DMS79 (cell line): Measurements from ENCODE around the gene CTDP1.
"Not testable (repeated sequence)": the region's sequence is repeated elsewhere in the genome, so short reads cannot be mapped to it uniquely, and the experiment has no call there.

Experiments used
- DNase-seq: peaks from one replicate; lab custom pipeline; 2025; lab: John Stamatoyannopoulos, UW

The CTDP1 gene

DNA sequence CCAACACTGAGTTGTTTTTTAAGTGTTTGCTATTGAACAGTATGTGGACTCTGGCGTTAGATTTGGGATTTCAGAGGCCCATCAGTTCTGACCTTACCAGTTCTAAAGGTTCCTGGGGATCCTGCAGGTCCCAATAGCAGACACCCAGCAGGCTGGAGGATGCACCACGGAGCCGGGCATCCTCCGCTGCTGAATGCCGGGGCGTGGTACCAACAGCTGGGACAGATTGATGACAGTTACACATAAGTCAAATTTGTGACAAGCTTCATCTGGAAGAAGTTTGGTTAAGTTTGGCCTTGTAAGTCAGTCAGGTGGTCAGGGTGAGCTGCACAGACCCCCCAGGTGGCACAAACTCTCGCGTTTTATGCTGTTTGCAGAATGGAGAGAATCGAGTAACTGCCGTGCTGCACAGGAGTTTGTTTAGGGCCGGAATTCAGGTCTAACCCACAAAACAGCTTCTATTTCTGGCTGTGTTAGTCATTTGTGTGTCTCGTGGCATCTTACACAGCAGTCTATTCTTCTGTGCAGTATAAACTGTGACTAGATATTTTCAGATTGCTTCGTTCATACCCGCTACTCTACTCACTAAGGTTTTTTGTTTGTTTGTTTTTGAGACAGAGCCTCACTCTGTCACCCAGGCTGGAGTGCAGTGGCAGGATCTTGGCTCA, 19.2 kb downstream of the CTDP1 start:
- DNase-seq = no peak

DNA sequence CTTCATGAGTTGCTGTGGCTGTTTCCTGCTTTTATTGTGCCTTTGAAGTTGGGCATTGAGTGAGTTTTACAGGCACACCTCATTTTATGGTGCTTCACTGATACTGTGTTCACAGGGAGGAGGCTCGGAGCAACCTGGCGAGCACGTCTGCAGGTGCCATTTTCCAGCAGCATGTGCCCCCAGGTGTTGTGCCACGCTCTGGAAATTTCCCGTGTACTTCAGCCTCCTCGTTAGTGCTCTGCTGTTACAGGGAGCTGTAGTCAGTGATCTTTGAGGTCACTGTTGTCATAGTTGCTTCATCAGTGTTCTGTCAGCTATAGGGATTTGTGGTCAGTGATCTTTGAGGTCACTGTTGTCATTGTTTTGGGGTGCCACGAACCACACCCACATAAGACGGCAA, 20.1 kb downstream of the CTDP1 start:
- DNase-seq = no peak

DNA sequence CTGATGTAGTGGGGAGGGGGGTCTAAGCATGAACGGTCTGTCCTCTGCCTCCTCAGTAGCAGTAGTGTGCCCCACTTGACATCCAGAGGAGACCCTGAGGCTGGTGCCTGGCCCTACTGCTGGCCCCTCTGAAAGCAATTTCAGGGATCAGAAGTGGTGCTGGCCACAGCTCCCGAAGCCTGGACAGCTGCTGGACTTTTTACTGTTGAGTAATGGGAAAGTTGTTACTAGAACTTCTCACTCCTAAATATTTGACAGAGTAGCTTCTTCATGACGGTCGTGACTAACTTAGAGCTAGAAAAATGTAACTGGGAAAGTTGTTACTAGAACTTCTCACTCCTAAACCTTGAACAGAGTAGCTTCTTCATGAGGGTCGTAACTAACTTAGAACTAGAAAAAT, 23.3 kb downstream of the CTDP1 start:
- no peak for DNase-seq

DNA sequence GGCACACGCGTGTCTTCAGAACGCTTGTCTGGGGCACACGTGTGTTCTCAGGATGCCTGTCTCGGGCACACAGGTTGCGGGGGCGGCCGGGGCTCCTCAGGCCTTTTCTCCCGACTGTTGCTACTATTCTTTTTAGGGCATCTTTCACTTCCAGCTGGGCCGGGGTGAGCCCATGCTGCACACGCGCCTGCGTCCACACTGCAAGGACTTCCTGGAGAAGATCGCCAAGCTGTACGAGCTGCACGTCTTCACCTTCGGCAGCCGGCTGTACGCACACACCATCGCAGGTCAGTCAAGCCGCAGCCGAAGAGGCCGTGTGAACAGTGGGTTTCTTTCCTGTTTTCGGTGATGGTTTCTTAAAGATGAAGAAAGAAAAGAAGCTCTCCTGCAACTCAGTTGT, 25.0 kb downstream of the CTDP1 start:
- no peak for DNase-seq

DNA sequence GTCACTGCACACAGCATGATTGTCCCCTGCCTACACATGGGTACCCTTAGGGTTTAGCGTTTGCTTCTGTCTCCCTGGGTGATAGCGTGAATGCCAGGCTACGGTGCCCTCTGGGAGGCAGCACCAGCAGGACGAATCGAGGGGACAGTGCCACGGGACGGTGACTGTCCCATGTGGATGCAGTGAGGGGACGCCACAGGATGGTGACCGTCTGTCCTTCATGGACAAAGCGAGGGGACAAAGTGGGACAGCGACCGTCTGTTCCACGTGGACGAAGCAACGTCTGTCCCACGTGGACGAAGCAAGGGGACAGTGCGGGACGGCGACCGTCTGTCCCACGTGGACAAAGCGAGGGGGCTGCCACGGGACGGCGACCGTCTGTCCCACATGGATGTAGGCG, 25.7 kb downstream of the CTDP1 start:
- DNase-seq = no peak

DNA sequence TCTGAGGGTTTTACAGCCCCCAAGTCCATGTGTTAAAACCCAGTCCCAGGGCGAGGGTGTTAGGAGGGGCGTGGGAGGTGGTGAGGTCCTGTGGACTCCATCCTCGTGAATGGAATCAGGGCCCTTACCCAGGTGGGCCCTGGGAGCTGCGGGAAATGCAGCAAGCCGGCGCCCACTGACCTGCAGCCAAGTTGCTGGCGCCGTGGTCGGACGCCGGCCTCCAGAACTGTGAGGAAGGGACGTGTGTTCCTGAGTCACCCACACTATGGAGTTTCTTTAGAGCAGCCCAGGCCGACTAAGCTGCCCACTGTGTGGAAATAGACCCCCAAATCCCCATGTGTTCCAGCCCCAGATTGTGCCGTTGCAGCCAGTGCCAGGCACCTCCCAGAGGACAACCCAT, 26.4 kb downstream of the CTDP1 start:
- DNase-seq = no peak

DNA sequence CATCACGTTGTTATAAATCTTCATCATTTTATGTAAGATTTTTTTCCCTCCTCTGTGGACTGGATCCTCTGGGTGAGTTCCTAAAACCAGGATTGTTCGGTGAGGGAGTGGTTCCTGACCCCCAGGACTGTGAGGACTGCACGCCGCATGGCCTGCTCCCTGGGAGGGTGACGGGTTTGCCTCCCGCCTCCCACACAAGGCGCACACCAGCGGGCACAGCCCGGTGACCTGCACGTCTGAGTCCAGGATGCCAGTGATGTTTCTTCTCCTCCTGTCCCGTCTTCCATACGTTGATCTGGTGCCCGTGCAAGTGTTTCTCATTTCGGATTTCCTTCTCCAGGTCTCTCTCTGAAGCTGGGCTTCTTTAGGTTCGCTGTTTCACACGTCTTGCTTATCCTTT, 27.1 kb downstream of the CTDP1 start:
- no peak for DNase-seq

DNA sequence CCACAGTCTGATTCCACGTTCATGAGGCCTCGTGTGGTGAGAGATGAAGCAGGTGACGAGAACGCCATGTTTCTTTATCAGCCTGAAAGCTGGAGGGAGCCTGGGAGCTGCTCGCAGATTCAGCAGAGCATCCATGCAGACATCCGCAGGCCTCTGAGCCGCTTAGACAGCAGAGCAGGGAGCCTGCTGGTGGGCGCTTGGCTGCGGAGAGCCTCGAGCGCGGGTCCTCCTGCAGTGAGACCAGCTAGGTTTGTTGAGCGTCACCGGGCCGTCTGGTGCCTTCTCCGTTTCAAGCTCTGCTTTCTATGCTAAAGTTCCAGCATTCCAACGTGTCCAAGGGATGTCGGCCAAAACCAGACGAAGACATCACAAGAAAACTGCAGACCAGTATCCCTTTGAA, 27.6 kb downstream of the CTDP1 start:
- DNase-seq = no peak

DNA sequence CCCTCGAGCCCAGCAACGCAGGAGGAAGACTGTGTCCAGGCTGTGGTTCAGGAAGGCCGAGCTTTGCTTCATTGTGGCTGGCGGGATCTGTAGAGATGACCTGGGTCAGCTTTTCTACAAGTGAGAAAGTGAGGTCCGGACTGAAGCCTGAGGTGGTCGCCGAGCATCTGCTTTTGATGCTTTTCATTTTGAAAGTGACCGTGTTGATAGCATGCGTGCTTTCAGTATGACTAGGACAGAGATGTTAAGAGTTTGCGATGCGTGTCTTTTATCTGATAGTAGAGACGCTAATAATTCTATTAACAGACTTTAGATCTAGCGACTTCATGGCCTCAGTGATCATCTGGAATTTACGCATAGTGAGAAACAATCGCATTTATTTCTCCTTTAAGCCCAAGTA, 28.1 kb downstream of the CTDP1 start:
- DNase-seq = no peak

DNA sequence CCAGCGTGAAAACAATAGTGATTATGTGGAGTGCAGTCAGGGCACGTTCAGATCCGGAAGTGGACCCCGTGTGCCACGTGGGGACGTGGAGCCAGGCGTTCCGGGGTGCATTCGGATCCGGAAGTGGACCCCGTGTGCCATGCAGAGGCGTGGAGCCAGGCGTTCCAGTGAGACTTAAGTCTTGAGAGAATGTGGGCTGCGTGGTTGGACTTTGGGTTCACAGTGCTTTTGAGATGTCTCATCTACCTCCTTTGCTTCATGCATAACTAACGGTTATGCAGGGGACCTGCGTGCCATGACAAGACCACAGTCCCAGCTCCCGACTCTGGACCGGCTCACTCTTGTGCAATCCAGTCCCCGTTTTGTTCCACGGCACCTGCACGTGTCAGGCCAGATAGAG, 28.8 kb downstream of the CTDP1 start:
- DNase-seq = no peak

DNA sequence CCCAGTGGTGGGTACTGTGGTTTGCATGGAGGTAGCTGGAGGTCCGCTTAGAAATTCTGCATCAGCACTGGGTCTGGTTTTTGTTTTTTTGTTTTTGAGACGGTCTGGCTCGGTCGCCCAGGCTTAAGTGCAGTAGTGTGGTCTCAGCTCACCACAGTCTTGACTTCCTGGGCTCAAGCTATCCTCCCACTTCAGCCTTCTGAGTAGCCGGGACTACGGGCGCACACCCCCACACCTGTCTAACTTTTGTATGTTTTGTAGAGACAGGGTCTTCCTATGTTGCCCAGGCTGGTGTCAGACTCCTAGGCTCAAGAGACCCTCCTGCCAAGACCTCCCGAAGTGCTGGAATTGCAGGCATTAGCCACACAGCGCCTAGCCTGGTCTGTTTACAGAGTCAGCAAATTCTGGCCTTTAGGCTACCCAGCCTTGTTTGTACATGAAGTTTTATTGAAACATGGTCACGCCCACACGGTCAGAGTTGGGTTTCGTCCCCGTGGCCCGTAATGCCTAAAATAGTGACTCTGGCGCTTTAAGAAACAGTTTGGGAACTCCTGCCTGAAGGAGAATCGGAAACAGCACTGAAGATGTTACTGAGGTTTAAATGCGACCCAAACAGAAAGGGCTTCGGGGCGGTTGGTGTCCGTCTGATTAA, 32.7 kb downstream of the CTDP1 start:
- no peak for DNase-seq

DNA sequence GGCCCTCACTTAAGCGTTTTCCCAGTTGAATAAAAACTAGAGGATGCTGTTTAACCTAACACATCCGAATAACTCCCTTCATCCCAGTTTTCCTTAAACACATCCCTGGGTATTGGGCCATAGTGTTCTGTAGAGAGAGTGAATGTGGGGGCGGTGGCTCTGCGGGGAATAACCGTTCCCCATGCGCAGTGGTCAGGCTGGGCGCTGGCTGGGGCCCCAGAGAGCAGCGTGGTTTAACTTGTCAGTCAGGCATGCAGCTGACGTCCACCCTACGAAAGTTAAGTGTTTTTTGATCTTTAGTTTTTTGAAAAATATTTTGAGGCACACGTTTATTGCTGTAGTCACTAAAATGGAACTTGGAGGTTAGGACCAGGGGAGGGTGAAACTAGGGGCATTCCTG, 33.7 kb downstream of the CTDP1 start:
- DNase-seq = no peak

DNA sequence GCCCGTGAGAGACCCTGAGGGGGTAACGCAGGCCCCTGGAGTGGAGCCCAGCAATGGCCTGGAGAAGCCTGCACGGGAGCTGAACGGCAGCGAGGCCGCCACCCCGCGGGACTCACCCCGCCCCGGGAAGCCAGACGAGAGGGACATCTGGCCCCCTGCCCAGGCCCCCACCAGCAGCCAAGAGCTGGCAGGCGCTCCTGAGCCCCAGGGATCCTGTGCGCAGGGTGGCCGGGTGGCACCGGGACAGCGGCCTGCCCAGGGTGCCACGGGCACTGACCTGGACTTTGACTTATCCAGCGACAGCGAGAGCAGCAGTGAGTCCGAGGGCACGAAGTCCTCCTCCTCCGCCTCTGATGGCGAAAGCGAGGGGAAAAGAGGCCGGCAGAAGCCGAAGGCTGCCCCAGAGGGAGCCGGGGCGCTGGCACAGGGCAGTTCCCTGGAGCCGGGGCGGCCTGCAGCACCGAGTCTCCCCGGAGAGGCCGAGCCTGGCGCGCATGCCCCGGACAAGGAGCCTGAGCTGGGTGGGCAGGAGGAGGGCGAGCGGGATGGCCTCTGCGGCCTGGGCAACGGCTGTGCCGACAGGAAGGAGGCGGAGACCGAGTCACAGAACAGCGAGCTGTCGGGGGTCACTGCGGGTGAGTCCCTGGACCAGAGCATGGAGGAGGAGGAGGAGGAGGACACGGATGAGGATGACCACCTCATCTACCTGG, 35.1 kb downstream of the CTDP1 start:
- no peak for DNase-seq

DNA sequence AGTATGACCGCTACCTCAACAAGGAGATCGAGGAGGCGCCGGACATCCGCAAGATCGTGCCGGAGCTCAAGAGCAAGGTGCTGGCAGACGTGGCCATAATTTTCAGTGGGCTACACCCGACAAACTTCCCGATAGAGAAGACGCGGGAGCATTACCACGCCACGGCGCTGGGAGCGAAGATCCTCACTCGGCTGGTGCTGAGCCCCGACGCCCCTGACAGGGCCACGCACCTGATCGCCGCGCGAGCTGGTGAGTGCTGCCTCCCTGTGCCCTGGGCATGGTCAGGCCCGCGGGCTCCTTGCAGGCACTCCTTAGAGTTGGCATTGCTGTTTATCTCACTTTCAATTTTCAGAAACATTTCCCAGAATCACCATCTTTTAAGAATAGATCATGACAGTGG, 35.7 kb downstream of the CTDP1 start:
- DNase-seq = no peak

DNA sequence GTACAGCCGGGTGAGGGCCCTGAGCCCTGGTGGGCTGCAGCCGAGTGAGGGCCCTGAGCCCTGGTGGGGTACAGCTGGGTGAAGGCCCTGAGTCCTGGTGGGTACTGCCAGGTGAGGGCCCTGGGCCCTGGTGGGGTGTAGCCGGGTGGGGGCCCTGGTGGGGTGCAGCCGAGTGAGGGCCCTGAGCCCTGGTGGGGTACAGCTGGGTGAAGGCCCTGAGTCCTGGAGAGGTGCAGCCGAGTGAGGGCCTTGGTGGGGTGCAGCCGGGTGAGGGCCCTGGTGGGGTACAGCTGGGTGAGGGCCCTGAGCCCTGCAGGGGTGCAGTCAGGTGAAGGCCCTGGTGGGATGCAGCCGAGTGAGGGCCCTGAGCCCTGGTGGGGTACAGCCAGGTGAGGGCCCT, 37.5 kb downstream of the CTDP1 start:
- DNase-seq = no peak

DNA sequence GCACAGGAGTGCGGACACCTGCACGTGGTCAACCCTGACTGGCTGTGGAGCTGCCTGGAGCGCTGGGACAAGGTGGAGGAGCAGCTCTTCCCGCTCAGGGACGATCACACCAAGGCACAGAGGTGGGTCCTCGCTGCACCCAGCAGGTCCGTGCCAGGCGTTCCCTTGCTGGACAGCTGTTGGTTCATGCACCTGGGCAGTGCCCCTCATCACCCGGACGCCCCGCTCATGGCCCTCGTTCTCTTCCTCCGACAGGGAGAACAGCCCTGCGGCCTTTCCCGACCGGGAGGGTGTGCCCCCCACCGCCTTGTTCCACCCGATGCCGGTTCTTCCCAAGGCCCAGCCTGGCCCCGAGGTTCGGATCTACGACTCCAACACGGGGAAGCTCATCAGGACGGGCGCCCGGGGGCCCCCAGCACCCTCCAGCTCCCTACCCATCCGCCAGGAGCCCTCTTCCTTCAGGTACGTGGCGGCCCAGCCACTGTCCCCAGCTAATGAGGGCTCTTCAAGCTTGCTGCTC, 38.0 kb downstream of the CTDP1 start:
- no peak for DNase-seq

DNA sequence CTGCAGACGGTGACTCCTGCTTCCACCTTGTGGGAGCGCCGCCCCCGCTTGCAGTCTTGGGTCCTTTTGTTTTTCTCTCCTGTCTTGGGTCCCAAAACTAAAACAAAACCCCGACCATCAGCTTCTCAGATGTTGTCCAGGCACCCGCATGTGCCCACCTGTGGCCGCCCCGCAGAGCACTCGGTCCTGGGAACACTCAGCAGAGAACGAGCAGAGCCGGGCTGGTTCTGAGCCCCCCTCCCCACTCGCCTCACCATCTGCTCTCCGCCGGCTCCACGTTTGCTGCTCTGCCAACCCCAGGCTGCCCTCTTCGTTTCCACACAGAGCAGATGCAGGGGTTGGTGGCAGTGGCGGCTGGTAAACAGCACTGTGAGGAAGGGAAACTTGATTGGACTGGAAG, 38.5 kb downstream of the CTDP1 start:
- no peak for DNase-seq

DNA sequence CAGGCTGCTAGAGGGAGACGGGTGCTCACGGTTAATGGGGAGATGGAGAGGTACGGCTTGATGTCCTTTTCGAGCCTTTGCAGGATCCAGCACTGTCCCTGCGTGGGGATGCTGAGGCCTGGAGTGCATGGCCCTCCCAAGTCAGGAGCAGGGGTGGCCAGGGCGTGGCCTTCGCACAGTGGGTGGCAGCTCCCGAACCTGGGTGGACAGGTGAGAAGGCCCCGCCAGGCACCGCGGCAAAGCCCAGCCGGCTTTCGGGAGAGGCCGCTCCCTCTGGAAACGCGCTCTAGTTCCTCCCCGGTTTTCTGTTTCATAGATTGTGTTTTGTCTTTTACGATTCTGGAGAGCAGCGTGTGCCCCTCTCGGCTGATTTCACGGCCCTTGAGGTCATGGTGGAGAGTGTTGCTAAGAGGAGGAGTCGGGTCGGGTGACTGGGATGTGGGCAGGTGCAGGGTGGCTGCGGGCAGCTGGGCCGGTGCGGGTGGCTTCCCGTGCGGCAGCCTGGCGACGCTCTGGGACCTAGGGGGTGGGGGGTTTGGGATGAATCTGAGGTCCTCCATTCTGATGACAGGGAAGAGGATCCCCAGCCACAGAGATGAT, 39.4 kb downstream of the CTDP1 start:
- no peak for DNase-seq

DNA sequence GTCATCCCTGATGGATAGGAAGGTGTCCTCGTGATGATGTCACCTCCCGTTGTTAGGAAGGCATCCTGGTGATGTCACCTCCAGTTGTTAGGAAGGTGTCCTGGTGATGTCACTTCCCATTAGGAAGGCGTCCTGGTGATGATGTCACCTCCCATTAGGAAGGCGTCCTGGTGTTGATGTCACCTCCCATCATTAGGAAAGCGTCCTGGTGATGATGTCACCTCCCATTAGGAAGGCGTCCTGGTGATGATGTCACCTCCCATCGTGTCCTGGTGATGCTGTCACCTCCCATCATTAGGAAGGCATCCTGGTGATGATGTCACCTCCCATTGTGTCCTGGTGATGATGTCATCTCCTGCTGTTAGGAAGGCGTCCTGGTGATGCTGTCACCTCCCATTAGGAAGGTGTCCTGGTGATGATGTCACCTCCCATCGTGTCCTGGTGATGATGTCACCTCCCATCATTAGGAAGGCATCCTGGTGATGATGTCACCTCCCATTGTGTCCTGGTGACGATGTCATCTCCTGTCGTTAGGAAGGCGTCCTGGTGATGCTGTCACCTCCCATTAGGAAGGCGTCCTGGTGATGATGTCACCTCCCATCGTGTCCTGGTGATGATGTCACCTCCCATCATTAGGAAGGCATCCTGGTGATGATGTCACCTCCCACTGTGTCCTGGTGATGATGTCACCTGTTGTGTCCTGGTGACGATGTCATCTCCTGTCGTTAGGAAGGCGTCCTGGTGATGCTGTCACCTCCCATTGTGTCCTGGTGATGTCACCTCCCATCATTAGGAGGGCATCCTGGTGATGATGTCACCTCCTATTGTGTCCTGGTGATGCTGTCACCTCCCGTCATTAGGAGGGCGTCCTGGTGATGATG, 40.1 kb downstream of the CTDP1 start:
- not testable (repeated sequence) for DNase-seq

DNA sequence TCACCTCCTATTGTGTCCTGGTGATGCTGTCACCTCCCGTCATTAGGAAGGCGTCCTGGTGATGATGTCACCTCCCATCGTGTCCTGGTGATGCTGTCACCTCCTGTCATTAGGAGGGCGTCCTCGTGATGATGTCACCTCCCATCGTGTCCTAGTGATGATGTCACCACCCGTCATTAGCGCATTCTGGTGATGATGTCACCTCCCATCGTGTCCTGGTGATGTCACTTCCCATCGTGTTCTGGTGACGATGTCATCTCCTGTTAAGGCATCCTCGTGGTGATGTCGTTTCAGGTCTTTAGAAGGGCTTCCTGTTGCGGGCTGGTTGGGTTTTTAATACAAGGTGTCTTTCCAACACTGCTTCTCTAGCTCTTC, 40.7 kb downstream of the CTDP1 start:
- no peak for DNase-seq

DNA sequence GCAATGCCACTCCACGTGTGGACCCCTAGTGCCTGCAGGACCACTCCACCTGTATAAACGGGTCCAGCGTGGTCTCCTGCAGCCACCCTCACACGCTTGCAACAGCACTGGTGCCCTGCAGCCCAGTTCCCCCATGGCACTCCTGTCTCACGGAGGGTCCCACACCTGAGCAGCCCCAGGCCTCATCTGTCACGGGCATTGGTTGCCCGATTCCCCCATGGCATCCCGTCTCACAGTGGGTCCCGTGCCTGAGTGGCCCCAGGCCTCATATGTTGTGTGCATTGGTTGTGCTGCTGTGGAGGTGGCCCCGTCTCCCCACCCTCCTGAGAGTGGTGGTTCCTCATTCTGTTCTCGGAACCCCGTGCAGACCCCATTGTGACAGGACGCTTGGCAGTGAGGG, 43.4 kb downstream of the CTDP1 start:
- DNase-seq = no peak

DNA sequence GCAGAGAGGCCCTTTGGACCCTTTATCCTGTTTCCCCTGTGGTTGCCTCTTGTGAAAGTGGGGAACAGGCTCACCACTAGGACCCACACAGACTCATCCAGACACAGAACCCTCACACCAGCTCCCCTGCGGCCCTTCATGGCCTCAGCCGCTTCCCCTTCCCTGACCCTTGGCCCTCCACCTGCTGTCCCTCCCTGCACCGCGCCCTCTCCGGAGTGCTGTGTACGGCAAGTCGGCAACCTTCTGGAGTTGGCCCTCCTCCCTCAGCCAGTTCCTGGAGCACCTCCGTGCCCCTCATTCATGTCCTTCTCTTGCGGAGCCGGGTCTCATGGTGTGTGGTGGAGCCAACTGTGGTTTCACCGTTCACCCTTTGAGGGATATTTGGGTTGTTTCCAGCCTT, 44.0 kb downstream of the CTDP1 start:
- DNase-seq = no peak
